Measurements from ENCODE around the gene CCNH. TPM values are rescaled to one million over a fixed set of nuclear protein-coding genes. Genes with fewer than 3 reads are reported as not detected.

Gene CCNH
- polyA plus RNA-seq, 2 of the 4 experiments (the other 2 are of a cell fraction), result 74.1 to 85.1 TPM

DNA sequence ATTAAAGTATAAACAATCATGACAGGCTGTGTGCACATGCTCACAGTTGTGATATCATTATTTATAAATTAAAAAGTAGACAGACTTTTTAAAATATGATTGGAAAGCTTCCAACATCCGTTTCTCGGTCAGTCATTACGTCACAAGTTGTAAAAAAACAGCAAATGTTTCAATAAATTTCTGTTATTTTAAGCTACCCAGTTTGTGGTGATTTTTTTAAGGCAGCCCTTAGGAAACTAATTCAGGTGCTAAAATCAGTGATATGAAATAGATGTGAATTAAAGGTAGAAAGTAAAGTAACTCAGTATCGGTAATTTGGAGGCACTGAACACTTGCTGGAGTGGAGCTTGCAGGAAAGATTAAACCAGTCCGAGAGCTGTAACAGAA lies 1.2 kb downstream of the CCNH start:
- no peak for DNase-seq (ENCODE audit: low read depth in 1 of 2, low spot score in 1 of 2)
- Histone ChIP-seq H3K4me3 (peak overlapping the region; percentile 69), H3K4me1 (peaks cover 14% of the 10 kb centered on the region), H3K9me3 (no peaks in the 10 kb centered on the region), H3K4me2 (peak overlapping the region; percentile 78), H3K27ac (peak overlapping the region; percentile 80 to 91)
- no peak for TF ChIP-seq KDM1A (IDR thresholded peaks at IDR 0.05; ENCODE audit: low read depth)
- TF ChIP-seq, protein P1, sequence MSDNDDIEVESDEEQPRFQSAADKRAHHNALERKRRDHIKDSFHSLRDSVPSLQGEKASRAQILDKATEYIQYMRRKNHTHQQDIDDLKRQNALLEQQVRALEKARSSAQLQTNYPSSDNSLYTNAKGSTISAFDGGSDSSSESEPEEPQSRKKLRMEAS (IDR thresholded peaks at IDR 0.05), result no peak
- no peak for TF ChIP-seq EP300 (IDR thresholded peaks at IDR 0.05)
- no peak for TF ChIP-seq FOSB (CRISPR knock-in tag; IDR thresholded peaks at IDR 0.05)
- no peak for TF ChIP-seq RNF2 (IDR thresholded peaks at IDR 0.05; ENCODE audit: borderline replicate concordance, low read depth)
- TF ChIP-seq, protein P2, sequence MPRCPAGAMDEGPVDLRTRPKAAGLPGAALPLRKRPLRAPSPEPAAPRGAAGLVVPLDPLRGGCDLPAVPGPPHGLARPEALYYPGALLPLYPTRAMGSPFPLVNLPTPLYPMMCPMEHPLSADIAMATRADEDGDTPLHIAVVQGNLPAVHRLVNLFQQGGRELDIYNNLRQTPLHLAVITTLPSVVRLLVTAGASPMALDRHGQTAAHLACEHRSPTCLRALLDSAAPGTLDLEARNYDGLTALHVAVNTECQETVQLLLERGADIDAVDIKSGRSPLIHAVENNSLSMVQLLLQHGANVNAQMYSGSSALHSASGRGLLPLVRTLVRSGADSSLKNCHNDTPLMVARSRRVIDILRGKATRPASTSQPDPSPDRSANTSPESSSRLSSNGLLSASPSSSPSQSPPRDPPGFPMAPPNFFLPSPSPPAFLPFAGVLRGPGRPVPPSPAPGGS (IDR thresholded peaks at IDR 0.05), result no peak
- no peak for TF ChIP-seq POLR2AphosphoS2 (conservative IDR thresholded peaks at IDR 0.05; ENCODE audit: low read length)
- TF ChIP-seq SMC3 (IDR thresholded peaks at IDR 0.05), result no peak
- no peak for TF ChIP-seq MAFK (IDR thresholded peaks at IDR 0.05; ENCODE audit: partially characterized antibody)
- ATAC-seq, result no peak
- no peak for FAIRE-seq
- CTCF ChIA-PET, result interaction anchor here (1.0 to 2.5 kb wide), 2 partner anchors 10 to 12 kb away, joined by 3 to 15 read pairs; no protein-coding TSS in a partner anchor
- POLR2A ChIA-PET, result no interaction called here
- 2% methylated on average over 5 of the region's 5 CpGs for WGBS (ENCODE audit: missing lambda C conversion rate)

DNA sequence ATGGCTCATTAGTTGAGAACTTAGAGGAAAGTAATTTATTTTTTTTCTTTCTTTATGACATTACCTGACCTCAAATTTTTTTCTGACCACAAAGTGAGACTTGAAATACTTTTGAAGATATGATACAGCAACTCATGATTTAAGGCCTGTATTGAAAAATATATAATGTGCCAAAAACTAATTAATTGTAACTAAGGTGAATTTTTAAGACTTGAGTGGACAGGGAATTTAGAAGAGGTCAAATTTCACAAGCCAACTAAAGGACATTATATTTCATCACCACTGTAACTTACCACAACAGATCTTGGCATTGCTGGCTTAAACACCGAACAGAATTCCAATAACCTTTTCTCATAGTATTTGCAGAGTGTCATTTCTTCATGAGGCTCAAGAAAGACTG lies 1.8 kb downstream of the CCNH start:
- no peak for ATAC-seq
- peak; percentile 39 for FAIRE-seq
- no peak overlapping the region; a peak in 1 of 6 replicates for H3K27ac ChIP-seq
- ChIA-PET CTCF (interaction anchor here (1.0 to 2.5 kb wide), 2 partner anchors 11 kb away, joined by 3 to 15 read pairs; no protein-coding TSS in a partner anchor), POLR2A (no interaction called here)
- no peak for DNase-seq (ENCODE audit: low read depth in 1 of 2, low spot score in 1 of 2)
- H3K9me3 ChIP-seq, result no peaks in the 10 kb centered on the region
- peak overlapping the region; percentile 78 for H3K4me2 ChIP-seq
- H3K4me1 ChIP-seq, result peaks cover 14% of the 10 kb centered on the region
- WGBS (ENCODE audit: missing lambda C conversion rate), result 43% methylated on average over 1 of the region's 1 CpG
- TF ChIP-seq HOXB5 (CRISPR knock-in tag; IDR thresholded peaks at IDR 0.05) (no peak), RFX5 (IDR thresholded peaks at IDR 0.05) (no peak), KDM1A (IDR thresholded peaks at IDR 0.05; ENCODE audit: low read depth) (no peak), POLR2AphosphoS2 (conservative IDR thresholded peaks at IDR 0.05; ENCODE audit: low read length) (no peak), MYC (IDR thresholded peaks at IDR 0.05; ENCODE audit: borderline replicate concordance, low read length) (no peak)
- TF ChIP-seq, protein P3, sequence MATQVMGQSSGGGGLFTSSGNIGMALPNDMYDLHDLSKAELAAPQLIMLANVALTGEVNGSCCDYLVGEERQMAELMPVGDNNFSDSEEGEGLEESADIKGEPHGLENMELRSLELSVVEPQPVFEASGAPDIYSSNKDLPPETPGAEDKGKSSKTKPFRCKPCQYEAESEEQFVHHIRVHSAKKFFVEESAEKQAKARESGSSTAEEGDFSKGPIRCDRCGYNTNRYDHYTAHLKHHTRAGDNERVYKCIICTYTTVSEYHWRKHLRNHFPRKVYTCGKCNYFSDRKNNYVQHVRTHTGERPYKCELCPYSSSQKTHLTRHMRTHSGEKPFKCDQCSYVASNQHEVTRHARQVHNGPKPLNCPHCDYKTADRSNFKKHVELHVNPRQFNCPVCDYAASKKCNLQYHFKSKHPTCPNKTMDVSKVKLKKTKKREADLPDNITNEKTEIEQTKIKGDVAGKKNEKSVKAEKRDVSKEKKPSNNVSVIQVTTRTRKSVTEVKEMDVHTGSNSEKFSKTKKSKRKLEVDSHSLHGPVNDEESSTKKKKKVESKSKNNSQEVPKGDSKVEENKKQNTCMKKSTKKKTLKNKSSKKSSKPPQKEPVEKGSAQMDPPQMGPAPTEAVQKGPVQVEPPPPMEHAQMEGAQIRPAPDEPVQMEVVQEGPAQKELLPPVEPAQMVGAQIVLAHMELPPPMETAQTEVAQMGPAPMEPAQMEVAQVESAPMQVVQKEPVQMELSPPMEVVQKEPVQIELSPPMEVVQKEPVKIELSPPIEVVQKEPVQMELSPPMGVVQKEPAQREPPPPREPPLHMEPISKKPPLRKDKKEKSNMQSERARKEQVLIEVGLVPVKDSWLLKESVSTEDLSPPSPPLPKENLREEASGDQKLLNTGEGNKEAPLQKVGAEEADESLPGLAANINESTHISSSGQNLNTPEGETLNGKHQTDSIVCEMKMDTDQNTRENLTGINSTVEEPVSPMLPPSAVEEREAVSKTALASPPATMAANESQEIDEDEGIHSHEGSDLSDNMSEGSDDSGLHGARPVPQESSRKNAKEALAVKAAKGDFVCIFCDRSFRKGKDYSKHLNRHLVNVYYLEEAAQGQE (IDR thresholded peaks at IDR 0.05), result no peak
- TF ChIP-seq, protein P4, sequence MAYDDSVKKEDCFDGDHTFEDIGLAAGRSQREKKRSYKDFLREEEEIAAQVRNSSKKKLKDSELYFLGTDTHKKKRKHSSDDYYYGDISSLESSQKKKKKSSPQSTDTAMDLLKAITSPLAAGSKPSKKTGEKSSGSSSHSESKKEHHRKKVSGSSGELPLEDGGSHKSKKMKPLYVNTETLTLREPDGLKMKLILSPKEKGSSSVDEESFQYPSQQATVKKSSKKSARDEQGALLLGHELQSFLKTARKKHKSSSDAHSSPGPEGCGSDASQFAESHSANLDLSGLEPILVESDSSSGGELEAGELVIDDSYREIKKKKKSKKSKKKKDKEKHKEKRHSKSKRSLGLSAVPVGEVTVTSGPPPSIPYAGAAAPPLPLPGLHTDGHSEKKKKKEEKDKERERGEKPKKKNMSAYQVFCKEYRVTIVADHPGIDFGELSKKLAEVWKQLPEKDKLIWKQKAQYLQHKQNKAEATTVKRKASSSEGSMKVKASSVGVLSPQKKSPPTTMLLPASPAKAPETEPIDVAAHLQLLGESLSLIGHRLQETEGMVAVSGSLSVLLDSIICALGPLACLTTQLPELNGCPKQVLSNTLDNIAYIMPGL (CRISPR knock-in tag; IDR thresholded peaks at IDR 0.05; ENCODE audit: borderline replicate concordance), result no peak
- TF ChIP-seq, protein P2 (IDR thresholded peaks at IDR 0.05), result no peak
- peak overlapping the region; percentile 69; the same call in 2 of the 3 replicates for H3K4me3 ChIP-seq
